ENCODE measurements around the gene MARCHF11. TPM values are rescaled to one million over a fixed set of nuclear protein-coding genes. Genes with fewer than 3 reads are reported as not detected.

Gene MARCHF11
- total and polyA plus RNA-seq, 2 experiments from 2014 or later = 0.17 to 1.5 TPM

GRCh38 chr5:16143361-16144049 is 36.1 kb downstream of the MARCHF11 start:
- Histone ChIP-seq H3K27ac (ENCODE audit: low read depth) (no peak overlapping the region), H3K4me1 (ENCODE audit: insufficient read depth) (no peaks in the 10 kb centered on the region), H3K79me2 (replicated peaks; ENCODE audit: insufficient read depth) (no peaks in the 10 kb centered on the region), H3K36me3 (ENCODE audit: insufficient read depth) (peaks cover 3% of the 10 kb centered on the region), H3K4me3 (no peak overlapping the region), H3K27me3 (ENCODE audit: insufficient read depth) (no peaks in the 10 kb centered on the region), H3K4me2 (no peak overlapping the region), H2AFZ (no peak overlapping the region), H4K20me1 (replicated peaks; ENCODE audit: insufficient read depth) (no peaks in the 10 kb centered on the region), H3F3A (replicated peaks; ENCODE audit: low read depth) (no peaks in the 10 kb centered on the region), H3K9me2 (ENCODE audit: insufficient read depth) (no peaks in the 10 kb centered on the region)
- ATAC-seq = no peak
- no peak overlapping the region for H3K4me3 Mint-ChIP-seq
- peaks cover 3% of the 10 kb centered on the region; the same call in 1 of the 3 replicates for H3K4me1 Mint-ChIP-seq
- peaks cover 14% of the 10 kb centered on the region for H3K9me3 Mint-ChIP-seq
- no peaks in the 10 kb centered on the region for H3K27me3 Mint-ChIP-seq (ENCODE audit: insufficient read depth, low read depth, poor library complexity)
- DNase-seq (ENCODE audit: low spot score) = no peak
- TF ChIP-seq CREB1 (CRISPR knock-in tag; IDR thresholded peaks at IDR 0.05; ENCODE audit: low read depth) (no peak), CTCF (conservative IDR thresholded peaks at IDR 0.05; ENCODE audit: low read depth in 2 of 2) (no peak), ZNF331 (CRISPR knock-in tag; IDR thresholded peaks at IDR 0.05; ENCODE audit: low read depth) (no peak), ZNF114 (CRISPR knock-in tag; IDR thresholded peaks at IDR 0.05) (no peak), NANOG (IDR thresholded peaks at IDR 0.05; ENCODE audit: borderline replicate concordance) (no peak), POLR2AphosphoS5 (IDR thresholded peaks at IDR 0.05; ENCODE audit: low read depth) (no peak), EZH2phosphoT487 (IDR thresholded peaks at IDR 0.05; ENCODE audit: unreplicated experiment) (no peak), STAT1 (IDR thresholded peaks at IDR 0.05; ENCODE audit: unreplicated experiment) (no peak), EZH2 (IDR thresholded peaks at IDR 0.05; ENCODE audit: low read depth, unreplicated experiment) (no peak), JUNB (IDR thresholded peaks at IDR 0.05; ENCODE audit: unreplicated experiment) (no peak)
- TF ChIP-seq, protein P1, sequence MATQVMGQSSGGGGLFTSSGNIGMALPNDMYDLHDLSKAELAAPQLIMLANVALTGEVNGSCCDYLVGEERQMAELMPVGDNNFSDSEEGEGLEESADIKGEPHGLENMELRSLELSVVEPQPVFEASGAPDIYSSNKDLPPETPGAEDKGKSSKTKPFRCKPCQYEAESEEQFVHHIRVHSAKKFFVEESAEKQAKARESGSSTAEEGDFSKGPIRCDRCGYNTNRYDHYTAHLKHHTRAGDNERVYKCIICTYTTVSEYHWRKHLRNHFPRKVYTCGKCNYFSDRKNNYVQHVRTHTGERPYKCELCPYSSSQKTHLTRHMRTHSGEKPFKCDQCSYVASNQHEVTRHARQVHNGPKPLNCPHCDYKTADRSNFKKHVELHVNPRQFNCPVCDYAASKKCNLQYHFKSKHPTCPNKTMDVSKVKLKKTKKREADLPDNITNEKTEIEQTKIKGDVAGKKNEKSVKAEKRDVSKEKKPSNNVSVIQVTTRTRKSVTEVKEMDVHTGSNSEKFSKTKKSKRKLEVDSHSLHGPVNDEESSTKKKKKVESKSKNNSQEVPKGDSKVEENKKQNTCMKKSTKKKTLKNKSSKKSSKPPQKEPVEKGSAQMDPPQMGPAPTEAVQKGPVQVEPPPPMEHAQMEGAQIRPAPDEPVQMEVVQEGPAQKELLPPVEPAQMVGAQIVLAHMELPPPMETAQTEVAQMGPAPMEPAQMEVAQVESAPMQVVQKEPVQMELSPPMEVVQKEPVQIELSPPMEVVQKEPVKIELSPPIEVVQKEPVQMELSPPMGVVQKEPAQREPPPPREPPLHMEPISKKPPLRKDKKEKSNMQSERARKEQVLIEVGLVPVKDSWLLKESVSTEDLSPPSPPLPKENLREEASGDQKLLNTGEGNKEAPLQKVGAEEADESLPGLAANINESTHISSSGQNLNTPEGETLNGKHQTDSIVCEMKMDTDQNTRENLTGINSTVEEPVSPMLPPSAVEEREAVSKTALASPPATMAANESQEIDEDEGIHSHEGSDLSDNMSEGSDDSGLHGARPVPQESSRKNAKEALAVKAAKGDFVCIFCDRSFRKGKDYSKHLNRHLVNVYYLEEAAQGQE (IDR thresholded peaks at IDR 0.05; ENCODE audit: unreplicated experiment) = no peak
- TF ChIP-seq, protein P2, sequence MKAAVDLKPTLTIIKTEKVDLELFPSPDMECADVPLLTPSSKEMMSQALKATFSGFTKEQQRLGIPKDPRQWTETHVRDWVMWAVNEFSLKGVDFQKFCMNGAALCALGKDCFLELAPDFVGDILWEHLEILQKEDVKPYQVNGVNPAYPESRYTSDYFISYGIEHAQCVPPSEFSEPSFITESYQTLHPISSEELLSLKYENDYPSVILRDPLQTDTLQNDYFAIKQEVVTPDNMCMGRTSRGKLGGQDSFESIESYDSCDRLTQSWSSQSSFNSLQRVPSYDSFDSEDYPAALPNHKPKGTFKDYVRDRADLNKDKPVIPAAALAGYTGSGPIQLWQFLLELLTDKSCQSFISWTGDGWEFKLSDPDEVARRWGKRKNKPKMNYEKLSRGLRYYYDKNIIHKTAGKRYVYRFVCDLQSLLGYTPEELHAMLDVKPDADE (IDR thresholded peaks at IDR 0.05) = no peak
- TF ChIP-seq, protein P3, sequence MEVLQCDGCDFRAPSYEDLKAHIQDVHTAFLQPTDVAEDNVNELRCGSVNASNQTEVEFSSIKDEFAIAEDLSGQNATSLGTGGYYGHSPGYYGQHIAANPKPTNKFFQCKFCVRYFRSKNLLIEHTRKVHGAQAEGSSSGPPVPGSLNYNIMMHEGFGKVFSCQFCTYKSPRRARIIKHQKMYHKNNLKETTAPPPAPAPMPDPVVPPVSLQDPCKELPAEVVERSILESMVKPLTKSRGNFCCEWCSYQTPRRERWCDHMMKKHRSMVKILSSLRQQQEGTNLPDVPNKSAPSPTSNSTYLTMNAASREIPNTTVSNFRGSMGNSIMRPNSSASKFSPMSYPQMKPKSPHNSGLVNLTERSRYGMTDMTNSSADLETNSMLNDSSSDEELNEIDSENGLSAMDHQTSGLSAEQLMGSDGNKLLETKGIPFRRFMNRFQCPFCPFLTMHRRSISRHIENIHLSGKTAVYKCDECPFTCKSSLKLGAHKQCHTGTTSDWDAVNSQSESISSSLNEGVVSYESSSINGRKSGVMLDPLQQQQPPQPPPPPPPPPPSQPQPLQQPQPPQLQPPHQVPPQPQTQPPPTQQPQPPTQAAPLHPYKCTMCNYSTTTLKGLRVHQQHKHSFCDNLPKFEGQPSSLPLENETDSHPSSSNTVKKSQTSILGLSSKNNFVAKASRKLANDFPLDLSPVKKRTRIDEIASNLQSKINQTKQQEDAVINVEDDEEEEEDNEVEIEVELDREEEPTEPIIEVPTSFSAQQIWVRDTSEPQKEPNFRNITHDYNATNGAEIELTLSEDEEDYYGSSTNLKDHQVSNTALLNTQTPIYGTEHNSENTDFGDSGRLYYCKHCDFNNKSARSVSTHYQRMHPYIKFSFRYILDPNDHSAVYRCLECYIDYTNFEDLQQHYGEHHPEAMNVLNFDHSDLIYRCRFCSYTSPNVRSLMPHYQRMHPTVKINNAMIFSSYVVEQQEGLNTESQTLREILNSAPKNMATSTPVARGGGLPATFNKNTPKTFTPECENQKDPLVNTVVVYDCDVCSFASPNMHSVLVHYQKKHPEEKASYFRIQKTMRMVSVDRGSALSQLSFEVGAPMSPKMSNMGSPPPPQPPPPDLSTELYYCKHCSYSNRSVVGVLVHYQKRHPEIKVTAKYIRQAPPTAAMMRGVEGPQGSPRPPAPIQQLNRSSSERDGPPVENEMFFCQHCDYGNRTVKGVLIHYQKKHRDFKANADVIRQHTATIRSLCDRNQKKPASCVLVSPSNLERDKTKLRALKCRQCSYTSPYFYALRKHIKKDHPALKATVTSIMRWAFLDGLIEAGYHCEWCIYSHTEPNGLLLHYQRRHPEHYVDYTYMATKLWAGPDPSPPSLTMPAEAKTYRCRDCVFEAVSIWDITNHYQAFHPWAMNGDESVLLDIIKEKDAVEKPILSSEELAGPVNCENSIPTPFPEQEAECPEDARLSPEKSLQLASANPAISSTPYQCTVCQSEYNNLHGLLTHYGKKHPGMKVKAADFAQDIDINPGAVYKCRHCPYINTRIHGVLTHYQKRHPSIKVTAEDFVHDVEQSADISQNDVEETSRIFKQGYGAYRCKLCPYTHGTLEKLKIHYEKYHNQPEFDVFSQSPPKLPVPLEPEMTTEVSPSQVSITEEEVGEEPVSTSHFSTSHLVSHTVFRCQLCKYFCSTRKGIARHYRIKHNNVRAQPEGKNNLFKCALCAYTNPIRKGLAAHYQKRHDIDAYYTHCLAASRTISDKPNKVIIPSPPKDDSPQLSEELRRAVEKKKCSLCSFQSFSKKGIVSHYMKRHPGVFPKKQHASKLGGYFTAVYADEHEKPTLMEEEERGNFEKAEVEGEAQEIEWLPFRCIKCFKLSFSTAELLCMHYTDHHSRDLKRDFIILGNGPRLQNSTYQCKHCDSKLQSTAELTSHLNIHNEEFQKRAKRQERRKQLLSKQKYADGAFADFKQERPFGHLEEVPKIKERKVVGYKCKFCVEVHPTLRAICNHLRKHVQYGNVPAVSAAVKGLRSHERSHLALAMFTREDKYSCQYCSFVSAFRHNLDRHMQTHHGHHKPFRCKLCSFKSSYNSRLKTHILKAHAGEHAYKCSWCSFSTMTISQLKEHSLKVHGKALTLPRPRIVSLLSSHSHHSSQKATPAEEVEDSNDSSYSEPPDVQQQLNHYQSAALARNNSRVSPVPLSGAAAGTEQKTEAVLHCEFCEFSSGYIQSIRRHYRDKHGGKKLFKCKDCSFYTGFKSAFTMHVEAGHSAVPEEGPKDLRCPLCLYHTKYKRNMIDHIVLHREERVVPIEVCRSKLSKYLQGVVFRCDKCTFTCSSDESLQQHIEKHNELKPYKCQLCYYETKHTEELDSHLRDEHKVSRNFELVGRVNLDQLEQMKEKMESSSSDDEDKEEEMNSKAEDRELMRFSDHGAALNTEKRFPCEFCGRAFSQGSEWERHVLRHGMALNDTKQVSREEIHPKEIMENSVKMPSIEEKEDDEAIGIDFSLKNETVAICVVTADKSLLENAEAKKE (CRISPR knock-in tag; IDR thresholded peaks at IDR 0.05) = no peak
- no peak overlapping the region for H3K27ac Mint-ChIP-seq
- H3K36me3 Mint-ChIP-seq (ENCODE audit: low read depth) = peaks cover 8% of the 10 kb centered on the region; the same call in 1 of the 3 replicates

Measured in GM23338 (cell line).